ENCODE data around the gene MEF2A. TPM values are rescaled to one million over a fixed set of nuclear protein-coding genes. Genes with fewer than 3 reads are reported as not detected.

The MEF2A gene
- total and polyA plus RNA-seq, 12 donors, result 31.2 to 194 (median 167) TPM

DNA sequence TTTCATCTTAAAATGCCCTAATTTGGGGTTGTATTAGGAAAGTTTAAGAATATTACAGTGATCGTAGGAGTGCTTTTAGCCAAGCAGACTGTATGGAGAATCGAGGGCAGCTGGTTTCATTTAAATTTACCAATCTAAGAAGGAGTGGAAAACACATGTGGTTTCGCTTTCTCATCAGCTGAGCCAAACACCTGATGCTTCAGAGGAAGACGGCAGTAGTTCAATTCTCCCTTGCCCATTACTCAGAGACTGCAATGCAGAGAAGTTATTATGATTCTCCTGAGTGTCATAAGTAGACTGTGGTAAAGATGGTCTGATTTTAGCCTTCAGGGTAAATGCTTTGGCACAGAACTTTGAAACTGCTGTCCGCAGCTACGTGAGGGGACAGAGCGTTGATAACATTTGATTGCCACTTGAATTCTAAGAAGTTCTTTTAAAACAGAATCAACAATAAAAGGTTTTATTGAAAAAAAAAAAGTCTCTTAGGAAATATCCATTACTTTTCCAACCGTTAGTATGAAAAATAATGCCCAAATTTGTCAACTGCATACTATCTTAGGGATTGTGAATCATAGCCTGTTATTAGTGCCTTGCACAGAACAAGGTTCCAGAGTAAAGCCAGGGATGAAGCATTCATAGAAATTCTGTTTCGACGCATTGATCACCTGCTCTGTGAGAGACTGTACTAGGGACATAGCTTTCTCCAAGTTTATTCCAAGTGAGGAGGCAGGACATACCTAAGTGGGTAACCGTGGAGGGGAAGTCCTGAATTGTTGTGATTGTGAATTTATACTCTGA lies 141.9 kb downstream of the MEF2A start:
- DNase-seq (no peak), ATAC-seq (peak in 4 of 8 donors; percentile 15 to 22 (median 19))
- peaks cover 0 to 48% (median 19%) of the 10 kb centered on the region in 9 donors for H3K36me3 ChIP-seq
- no peaks in the 10 kb centered on the region for H3K27me3 ChIP-seq
- H3K27ac ChIP-seq, result peak overlapping the region; percentile 47 to 87 (median 70)
- peaks cover 12 to 88% (median 72%) of the 10 kb centered on the region in 9 donors for H3K4me1 ChIP-seq
- intact Hi-C loops (cut with DNase I), result loop anchor here in 9 of 10 donors (2.0 to 10.0 kb wide), 10 partner anchors 140 to 425 kb away; partner anchors contain the start of gene MEF2A (in 3 of the 9)
- TF ChIP-seq, protein P1, sequence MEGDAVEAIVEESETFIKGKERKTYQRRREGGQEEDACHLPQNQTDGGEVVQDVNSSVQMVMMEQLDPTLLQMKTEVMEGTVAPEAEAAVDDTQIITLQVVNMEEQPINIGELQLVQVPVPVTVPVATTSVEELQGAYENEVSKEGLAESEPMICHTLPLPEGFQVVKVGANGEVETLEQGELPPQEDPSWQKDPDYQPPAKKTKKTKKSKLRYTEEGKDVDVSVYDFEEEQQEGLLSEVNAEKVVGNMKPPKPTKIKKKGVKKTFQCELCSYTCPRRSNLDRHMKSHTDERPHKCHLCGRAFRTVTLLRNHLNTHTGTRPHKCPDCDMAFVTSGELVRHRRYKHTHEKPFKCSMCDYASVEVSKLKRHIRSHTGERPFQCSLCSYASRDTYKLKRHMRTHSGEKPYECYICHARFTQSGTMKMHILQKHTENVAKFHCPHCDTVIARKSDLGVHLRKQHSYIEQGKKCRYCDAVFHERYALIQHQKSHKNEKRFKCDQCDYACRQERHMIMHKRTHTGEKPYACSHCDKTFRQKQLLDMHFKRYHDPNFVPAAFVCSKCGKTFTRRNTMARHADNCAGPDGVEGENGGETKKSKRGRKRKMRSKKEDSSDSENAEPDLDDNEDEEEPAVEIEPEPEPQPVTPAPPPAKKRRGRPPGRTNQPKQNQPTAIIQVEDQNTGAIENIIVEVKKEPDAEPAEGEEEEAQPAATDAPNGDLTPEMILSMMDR (IDR thresholded peaks at IDR 0.05), result no peak
- 35 to 40% methylated on average over 11 of the region's 11 CpGs for WGBS, 2 donors
- no peaks in the 10 kb centered on the region for H3K9me3 ChIP-seq
- H3K4me3 ChIP-seq, result no peak overlapping the region

DNA sequence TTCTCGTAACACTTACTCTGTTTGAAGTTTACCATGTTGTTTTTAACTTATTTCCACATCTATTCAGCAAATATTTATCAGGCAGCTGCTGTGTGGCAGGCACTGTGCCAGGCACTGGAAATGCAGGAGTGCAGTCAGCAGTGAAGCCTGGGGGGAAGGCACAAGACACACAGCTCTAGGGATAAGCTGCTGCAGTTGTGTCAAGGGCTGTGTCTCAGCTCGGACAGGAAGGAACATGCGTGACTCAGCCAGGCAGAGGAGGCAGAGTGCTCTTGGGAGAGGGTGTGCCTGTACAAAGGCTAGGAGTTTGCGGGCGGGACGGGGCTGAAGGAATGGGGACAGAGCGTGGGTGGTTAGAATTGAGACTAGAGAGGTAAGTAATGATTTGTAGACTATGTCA lies 142.8 kb downstream of the MEF2A start:
- H3K4me1 ChIP-seq, result peaks cover 12 to 84% (median 64%) of the 10 kb centered on the region in 9 donors
- H3K27me3 ChIP-seq, result no peaks in the 10 kb centered on the region
- H3K9me3 ChIP-seq, result no peaks in the 10 kb centered on the region
- H3K36me3 ChIP-seq, result peaks cover 0 to 57% (median 26%) of the 10 kb centered on the region in 9 donors
- DNase-seq, result peak; percentile 73 to 77
- H3K27ac ChIP-seq, result peak overlapping the region; percentile 47 to 87 (median 70)
- intact Hi-C loops (cut with DNase I), result loop anchor here in 9 of 10 donors (5.0 to 10.0 kb wide), 9 partner anchors 141 to 426 kb away; partner anchors contain the start of gene MEF2A (in 3 of the 9)
- WGBS, 2 donors, result 24 to 28% methylated on average over 7 of the region's 7 CpGs
- peak; percentile 65 to 95 (median 83) for ATAC-seq
- TF ChIP-seq, protein P1 (IDR thresholded peaks at IDR 0.05), result no peak
- no peak overlapping the region for H3K4me3 ChIP-seq

DNA sequence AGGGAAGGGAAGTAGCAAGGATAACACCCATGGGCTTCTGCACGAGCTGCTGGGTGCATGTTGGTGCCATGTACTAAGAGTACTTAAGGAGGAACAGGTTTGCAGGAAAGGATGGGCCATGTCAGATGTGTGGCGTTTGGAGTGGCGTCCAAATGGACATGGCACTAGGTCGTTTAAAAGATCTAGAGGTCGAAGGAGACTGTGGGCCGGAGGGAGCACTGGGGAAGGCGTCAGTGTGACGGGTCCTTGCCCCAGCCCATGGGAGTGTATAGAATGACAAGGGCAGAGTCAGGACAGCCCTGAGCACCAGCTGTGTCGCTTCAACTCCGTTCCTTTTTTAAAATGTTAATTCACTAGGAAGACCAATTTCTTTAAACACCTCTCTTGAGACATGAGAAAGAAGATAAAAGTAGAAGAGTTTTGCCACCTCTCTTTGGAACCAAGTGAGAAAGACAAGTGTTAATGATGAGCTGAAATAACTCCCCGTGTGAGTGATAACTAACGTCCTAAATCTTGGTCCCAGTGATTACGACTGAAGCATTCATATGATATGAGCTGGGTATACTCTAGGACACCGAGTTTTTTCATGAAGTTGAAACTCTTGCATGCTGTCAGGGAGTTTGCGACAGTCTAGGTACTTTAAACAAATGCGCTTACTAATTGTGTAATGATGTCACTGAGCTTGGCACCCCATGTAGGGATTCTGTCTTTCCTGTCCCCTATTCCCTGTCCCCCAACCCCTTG lies 143.6 kb downstream of the MEF2A start:
- Histone ChIP-seq H3K36me3 (peaks cover 0 to 65% (median 26%) of the 10 kb centered on the region in 9 donors), H3K27ac (peak overlapping the region; percentile 47 to 87 (median 70)), H3K4me3 (no peak overlapping the region), H3K27me3 (no peaks in the 10 kb centered on the region), H3K4me1 (peaks cover 12 to 80% (median 63%) of the 10 kb centered on the region in 9 donors), H3K9me3 (no peaks in the 10 kb centered on the region)
- intact Hi-C loops (cut with DNase I), result loop anchor here in 9 of 10 donors (5.0 to 10.0 kb wide), 9 partner anchors 142 to 427 kb away; partner anchors contain the start of gene MEF2A (in 3 of the 9)
- TF ChIP-seq, protein P1 (IDR thresholded peaks at IDR 0.05), result no peak
- ATAC-seq (peak in 3 of 8 donors; percentile 7 to 56 (median 11)), DNase-seq (no peak)
- WGBS, 2 donors, result 47 to 52% methylated on average over 16 of the region's 16 CpGs

DNA sequence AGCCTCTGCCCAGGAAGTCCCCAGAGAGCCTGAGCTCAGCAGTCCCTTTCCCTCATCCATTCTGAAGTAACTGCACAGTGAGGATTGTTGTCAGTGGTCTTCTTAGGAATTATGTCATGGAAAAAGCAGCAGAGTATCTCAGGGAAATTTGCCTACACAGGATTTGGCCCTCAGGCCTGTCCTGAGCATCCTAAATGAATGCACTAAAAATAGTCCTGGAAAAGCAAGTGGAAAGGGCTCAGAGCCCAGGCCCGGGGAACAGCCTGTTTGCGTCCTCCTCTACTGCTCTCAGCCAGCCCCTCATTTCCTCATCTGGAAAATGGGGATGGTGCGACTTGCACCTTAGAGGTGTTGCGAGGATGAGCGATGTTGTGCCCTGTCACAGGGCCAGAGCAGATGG lies 145.8 kb downstream of the MEF2A start:
- TF ChIP-seq, protein P1 (IDR thresholded peaks at IDR 0.05), result no peak
- H3K9me3 ChIP-seq, result no peaks in the 10 kb centered on the region
- H3K4me3 ChIP-seq, result no peak overlapping the region
- ATAC-seq (peak; percentile 32 to 71 (median 54)), DNase-seq (peak in 1 of 2 donors; percentile 38)
- peaks cover 14 to 81% (median 72%) of the 10 kb centered on the region in 9 donors for H3K4me1 ChIP-seq
- 46 to 53% methylated on average over 5 of the region's 5 CpGs for WGBS, 2 donors
- H3K27ac ChIP-seq, result peak overlapping the region in 9 of 10 donors; percentile 1 to 87 (median 67)
- peaks cover 0 to 79% (median 26%) of the 10 kb centered on the region in 9 donors for H3K36me3 ChIP-seq
- intact Hi-C loops (cut with DNase I), result no loop called here
- no peaks in the 10 kb centered on the region for H3K27me3 ChIP-seq
